ENCODE measurements around the gene ANKRD35.
"Not testable (repeated sequence)": the region's sequence is repeated elsewhere in the genome, so short reads cannot be mapped to it uniquely, and the experiment has no call there.

Gene ANKRD35

DNA sequence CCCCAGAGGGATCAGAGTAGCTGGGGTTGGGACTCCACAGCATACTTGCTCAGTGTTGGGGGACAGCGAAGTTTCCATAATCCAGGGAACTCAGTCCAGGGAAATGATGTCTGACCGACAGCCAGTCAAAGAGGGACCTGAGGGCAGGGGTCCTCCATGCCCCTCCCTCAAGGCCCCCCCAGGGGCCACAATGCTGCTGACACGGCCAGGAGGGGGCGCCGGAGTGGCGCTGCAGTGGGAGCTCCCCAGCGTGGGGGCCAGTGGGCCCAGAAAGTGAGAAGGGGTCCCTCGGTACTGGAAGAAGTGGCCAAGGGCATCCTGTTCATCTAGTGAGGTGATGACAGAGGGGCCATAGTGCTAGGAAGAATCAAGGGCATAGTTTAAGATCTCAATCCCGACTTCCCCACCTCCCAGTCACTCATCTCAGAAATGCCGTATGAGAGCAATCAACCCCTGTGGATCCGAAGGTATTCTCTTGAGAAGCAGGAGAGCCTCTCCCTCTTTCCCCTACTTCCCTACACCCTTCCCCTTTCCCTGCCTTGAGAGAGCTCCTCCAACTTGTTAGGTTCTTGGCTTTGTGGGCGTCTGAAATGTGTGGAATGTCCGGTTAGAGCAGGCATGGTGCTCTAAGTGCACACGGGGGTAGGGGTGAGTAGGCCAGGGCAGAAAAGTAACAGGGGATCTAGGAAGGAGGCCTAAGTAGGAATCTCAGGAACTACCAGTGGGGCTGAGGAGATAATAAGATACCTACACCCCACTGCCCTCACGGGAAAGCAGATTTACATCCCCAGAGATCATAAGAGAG is 36.1 kb downstream of the ANKRD35 start:
- FAIRE-seq, result no peak

DNA sequence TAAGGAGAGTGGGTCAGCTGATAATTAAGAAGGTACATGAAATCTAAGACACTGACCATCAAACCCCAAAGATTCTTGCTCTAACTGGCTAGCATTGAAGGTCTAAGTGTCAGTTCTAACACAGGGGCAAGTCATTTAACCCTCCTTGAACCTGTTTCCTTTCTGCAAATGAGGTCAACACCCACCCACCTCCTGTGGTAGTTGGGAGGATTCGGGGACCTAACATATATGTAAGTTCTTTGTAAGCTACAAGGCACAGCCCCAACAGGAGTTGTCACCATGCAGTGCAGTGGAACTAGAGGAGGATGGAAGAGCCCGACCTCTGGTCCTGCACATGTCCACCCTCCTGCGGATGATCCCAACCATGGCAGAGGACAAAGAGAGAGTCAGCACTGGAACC is 37.8 kb downstream of the ANKRD35 start:
- FAIRE-seq, result no peak

DNA sequence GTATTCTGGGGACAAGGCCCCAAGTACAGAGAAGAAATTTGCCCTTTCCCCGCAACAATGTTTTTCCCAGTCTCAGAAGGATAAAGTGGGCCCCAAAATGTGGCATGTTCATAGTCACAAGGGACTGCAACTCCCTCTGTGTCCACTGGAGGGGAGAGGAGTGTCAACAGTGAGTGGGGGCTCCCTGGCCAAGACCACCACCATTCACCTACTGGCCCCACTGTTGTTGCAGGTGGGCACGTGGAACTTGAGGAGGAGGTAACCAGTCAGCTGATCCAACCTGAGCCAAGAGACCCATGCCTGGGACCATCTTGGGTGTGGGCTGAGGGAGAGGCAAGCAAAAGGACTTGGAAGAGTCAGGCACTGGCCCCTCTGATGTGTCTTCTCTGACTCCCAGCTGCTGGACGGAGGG is 39.5 kb downstream of the ANKRD35 start:
- no peak for FAIRE-seq

DNA sequence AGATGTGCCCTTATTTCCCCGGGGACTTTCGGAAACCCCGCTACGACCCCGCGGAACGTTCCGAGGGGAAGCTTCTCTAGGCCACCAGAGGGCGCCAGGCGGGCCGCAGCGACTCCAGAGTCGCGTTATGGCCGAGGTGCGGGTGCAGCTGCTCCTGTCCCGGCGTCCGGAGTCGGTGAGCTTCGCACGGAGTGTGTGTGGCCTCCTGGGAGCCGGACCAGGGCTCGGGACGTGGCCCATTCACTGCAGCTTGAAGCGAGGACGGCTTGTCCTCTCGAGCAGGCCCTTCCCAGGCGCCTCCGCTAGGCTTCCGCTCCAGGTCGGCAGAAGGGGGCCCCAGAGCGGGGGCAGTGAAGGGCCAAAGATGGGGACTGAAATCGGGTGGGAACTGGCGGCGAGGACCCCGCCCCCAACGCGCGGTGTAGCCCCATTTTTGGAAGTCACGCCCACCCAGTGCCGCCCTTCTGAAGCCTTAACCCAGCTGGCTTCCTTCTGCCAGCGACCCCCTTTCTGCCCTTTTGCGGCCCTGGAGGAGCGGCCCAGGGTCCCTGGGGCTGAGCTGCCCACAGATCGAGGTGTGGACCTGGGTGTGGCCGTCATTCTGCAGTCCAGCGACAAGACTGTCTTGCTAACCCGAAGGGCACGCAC is 40.0 kb downstream of the ANKRD35 start, which contains the start of gene NUDT17:
Gene NUDT17 (plus strand): TSS at position 117 of the 648 bp plus-strand sequence. CDS start 11 bp downstream, at position 128.
- FAIRE-seq, result no peak

DNA sequence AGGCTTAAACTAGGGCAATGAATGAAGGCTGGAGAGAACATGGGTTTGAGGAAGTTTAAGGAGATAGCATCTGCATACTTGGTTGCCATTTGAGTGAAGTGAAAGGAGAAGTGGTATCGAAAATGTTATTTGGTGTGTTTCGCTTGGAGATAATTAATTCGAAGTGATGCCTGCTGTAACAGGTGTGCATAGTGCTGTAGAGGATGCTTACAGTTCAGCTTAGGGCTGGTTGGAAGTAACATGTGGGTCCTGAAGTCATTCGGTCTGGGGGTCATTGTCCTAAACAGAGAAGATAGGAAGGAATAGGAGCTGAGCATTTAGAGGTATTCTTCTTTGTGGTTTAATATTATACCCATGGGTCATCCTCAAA is 40.5 kb downstream of the ANKRD35 start:
- no peak for FAIRE-seq

DNA sequence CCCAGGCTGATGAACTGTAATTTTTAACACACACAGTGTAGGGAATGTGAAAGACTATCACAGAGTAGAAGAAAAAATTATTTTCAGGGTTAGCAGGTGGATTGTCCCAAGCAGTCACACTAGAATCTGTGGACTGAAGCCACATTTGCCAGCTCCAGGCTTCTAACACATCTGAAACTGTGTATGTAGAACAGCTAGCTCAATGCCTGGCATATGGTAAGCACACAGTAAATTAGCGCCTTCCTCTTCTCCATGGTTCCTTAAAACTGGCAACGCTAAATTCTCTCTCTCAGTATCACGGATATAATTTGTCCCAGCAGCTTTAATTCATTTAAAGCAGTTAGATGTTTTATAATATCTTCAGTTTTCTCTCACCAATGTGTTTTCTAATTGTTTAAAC is 42.6 kb downstream of the ANKRD35 start:
- no peak for FAIRE-seq

DNA sequence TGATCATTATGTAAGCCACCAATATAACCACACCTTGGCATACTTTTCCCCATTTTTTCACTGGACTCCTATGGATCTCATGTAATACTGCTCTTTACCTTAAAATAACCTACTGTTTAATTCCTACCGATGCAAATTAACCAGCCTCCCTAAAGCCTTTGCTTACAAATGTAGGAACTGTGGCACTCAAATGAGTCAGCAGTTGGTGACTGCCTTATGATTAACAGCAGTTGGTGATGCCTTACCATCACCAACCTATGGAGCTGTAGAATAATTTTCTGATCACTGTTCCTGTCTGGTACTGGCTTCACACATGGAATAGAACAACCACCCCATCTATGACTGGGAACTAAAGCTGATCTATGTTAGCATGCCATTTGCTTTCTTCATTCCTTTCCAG is 48.0 kb downstream of the ANKRD35 start:
- FAIRE-seq, result no peak

DNA sequence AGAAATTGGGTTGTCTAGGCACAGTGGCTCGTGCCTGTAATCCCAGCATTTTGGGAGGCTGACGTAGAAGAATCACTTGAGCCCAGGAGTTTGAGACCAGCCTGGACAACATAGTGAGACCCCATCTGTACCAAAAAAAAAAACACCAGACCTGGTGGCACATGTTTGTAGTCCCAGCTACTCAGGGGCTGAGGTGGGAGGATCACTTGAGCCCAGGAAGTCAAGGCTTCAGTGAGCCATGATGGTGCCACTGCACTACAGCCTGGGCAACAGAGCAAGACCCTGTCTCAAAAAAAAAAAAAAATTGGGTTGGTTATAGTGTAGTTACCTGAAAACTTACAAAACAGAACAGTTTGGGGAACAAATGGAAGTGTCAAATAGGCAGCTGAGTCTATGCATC is 54.9 kb downstream of the ANKRD35 start:
- not testable (repeated sequence) for FAIRE-seq

DNA sequence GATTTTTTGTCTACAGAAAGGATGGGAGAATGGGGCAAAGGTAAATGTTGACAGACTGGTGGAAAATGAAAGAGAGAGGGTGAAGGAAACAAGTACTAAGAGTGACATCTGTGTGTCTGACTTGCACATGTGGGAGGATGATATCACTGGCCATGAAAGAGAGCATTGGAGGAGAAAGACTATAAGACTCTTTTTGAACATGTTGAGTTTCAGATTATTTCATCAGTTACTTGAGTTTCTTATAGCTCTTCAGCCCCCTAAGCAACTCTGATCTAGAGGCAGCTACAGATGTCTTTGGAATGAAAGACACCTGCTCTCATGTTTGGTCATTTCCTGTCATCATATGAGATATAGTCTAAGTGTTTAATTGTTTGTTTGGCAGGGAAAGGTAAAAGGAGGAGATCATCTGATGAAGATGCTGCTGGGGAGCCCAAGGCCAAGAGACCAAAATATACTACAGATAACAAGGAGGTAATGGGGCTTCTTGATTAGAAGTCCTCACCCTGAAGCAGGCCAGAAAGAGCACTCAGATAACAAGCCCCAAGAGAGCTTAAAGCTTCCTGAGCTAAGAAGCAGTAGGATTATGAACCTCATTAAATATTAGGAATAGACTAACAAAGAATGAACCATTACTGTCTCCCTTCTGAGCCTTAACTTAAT is 57.2 kb downstream of the ANKRD35 start:
- FAIRE-seq, result no peak

DNA sequence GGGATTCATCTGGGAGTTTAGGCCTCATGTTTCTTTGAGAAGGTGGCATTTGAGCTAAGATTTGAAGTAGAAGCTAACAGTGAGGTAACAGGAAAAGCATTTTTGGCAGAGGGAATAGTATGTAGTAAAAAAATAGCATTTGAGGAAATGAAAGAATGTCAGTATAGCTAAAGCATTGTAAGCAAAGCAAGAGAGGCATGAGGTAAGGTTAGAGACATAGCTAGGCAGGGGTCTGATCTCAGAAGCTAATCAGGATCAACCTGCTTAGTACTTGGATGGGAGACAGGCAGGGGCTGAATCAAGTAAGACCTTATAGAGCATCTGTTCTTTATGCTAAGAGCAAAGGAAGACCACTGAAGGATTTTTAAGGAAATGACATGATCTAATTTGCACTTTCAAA is 57.7 kb downstream of the ANKRD35 start:
- FAIRE-seq, result no peak

DNA sequence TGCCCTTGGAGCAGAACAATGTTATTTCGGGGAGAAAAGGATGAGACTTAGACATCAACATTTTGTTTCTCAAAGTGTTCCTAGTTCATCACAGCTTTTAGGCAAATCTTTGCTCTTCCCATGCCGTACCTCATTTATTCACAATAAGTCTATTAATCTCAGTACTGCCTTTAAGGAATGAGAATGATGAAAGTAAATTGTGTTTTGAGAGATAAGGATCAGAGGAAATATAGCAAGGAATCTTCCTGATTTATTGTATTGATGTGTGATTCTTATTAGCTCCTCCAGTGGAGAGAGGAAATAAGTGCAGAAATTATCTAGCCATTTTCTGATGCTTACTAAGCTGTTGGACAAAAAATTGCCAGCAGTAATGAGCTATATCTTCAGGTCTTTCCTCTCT is 59.6 kb downstream of the ANKRD35 start:
- no peak for FAIRE-seq

DNA sequence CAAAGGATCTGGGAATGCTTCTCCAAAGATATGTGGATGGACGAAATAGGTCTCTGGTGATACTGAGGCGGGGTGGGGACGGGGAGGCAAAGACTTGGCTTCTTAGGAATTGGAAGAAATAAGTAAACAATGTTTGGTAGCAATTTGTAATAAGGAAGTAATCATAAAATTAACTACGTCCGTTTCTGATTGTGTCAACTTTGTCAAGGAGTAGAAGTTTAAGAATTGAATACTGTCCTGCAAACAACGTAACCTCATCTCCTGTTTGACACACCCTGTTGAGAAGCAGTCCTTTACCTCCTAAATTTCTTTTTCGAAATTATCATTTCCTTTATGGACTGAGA is 61.2 kb downstream of the ANKRD35 start:
- FAIRE-seq, result no peak

DNA sequence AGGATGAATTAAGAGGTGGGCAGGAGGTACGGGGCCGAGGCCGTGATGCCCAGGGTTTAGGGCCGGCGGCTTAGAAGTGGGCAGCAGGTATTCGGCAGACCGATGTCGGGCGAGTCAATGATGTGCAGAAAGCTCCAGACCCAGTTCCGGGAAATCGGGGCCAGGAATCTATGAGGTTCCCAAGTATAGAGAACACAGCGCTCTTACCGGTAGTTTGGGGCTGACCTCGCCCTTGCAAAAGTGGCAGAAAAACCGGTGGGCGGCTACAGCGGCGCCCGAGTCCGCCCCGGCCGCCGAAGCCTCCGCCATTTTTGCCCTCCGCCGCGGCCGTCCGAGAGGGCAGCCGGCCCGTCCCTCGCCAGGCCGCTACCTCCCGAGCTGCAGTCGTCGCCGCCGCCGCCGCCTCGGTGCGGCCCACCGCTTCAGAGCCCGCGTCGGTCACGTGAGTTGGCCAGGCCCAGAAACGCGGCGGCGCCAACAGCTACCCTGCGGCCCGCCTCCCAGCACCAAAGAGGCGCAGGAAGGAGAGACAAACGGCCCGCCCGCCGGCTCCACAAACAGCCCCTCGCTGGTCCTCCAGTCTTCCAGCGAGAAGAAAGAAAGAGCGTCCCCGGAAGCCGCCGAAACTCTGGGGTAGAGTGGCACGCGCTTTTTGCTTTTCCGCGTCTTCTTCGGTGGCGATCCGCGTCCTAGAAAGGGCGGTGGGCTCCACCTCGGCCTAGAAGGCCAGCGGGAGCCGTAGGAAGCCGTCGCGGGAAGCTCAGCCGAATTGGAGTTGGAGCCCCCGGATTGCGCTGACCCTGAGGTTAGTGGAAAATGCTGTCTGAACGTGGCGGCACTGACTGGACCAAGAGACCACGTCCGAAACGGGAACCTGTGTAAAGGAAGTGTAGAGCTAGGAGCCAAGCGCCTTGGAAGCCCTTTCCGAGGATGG is 61.8 kb downstream of the ANKRD35 start, which contains the start of the genes POLR3C and RNF115:
Gene POLR3C (plus strand): TSS at position 636 of the 934 bp plus-strand sequence. CDS start 1,577 bp downstream, outside the sequence.
Gene RNF115 (minus strand): TSS at position 531 of the 934 bp plus-strand sequence. CDS start 222 bp downstream, at position 309.
- no peak for FAIRE-seq

DNA sequence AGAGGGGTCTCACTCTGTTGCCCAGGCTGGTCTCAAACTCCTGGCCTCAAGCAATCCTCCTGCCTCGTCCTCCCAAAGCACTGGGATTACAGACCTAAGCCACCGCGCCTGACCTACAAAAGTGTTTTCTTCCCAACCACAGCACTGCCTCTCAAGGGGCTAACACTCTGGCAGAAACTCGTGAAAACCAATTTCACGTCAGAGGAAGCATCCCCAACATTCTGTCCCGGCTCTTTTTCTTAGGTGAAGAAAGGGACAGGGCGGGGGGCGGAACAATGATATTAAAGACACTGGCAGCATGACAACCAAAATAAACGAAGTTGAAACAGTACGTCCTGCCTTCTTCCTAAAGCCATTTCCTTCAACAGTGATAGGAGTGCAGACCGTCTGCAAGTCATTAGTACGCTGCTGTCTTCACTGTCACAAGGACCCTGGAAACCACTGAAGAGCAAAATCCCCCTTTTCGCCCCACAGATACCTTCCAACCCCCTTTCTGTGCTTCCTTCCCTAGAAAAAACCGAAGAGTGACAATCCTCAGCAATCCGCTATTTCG is 62.8 kb downstream of the ANKRD35 start:
- FAIRE-seq, result not testable (repeated sequence)

DNA sequence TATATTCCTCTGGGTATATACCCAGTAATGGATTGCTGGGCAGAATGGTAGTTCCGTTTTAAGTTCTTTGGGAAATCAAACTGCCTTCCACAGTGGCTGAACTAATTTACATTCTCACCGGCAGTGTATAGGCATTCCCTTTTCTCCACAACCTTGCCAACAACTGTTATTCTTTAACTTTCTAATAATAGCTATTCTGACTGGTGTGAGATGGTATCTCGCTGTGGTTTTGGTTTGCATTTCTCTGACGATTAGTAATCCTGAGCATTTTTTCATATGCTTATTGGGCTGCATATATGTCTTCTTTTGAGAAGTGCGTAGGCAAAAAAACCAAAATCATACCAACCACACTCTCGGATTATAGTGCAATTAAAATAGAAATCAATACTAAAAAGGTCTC is 67.6 kb downstream of the ANKRD35 start:
- FAIRE-seq, result not testable (repeated sequence)
